GM18520 (cell line): ENCODE data around the gene PLGRKT.
"Not testable (repeated sequence)": the region's sequence is repeated elsewhere in the genome, so short reads cannot be mapped to it uniquely, and the experiment has no call there.

ENCODE experiments used
- ATAC-seq: cut with Tn5 transposase; IDR thresholded peaks from one replicate; pipeline ENCODE4 v1.9.1; 2021; ENCODE audit not compliant: unreplicated experiment

Gene PLGRKT

DNA sequence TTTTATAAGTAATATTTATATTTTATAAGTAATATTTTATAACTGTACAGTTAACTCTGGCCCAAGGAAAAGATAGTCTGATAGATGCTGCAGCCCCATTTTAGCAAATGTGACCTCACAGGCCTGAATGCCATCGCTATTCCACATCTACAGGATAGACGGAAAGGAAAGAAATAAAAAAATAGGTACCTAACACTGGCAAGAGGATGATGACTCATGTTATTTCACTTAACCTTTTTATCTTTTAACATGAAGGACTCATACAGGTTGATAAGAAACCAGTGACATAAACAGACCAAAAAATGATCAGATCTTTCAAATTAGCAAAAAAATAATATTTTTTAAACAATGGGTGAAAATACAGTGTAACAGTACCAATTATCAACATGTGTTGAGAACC lies 15.3 kb upstream of the PLGRKT start:
- ATAC-seq = no peak

DNA sequence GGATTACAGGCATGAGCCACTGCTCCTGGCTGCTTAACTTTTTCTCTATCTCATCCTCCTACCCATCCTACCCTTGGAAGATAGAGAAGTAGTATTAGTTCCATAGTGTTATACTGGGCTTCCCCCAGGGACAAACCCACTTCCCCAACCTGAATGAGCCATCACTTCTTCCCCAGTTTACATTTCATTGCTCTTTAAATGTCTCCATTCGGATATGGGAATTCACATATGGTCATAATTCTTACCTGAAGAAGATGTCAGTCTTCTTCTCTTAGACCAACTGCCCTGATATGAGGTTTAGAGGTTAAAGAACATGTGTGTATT lies 14.5 kb upstream of the PLGRKT start:
- no peak for ATAC-seq

DNA sequence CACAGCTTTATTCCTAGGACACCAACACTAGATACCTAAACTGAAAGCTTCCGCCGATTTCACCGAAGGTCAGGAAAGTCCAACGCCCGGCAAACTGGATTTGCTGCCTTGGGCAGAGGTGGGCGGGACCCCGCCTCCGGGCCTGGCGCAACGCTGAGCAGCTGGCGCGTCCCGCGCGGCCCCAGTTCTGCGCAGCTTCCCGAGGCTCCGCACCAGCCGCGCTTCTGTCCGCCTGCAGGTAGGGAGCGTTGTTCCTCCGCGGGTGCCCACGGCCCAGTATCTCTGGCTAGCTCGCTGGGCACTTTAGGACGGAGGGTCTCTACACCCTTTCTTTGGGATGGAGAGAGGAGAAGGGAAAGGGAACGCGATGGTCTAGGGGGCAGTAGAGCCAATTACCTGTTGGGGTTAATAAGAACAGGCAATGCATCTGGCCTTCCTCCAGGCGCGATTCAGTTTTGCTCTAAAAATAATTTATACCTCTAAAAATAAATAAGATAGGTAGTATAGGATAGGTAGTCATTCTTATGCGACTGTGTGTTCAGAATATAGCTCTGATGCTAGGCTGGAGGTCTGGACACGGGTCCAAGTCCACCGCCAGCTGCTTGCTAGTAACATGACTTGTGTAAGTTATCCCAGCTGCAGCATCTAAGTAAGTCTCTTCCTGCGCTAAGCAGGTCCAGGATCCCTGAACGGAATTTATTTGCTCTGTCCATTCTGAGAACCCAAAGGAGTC lies 12.8 kb upstream of the PLGRKT start, which contains the start of gene CD274:
CD274 (plus strand) TSS at position 184 of the 733 bp plus-strand sequence. CDS start 5,572 bp downstream, outside the sequence.
- ATAC-seq = peak; percentile 42

DNA sequence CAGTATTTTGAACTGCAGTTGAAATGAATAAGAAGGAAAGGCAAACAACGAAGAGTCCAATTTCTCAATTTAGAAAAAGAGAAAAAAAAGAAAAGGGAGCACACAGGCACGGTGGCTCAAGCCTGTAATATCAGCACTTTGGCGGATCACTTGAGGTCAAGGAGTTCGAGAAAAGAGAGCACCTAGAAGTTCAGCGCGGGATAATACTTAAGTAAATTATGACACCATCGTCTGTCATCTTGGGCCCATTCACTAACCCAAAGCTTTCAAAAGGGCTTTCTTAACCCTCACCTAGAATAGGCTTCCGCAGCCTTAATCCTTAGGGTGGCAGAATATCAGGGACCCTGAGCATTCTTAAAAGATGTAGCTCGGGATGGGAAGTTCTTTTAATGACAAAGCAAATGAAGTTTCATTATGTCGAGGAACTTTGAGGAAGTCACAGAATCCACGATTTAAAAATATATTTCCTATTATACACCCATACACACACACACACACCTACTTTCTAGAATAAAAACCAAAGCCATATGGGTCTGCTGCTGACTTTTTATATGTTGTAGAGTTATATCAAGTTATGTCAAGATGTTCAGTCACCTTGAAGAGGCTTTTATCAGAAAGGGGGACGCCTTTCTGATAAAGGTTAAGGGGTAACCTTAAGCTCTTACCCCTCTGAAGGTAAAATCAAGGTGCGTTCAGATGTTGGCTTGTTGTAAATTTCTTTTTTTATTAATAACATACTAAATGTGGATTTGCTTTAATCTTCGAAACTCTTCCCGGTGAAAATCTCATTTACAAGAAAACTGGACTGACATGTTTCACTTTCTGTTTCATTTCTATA lies 12.0 kb upstream of the PLGRKT start:
- no peak for ATAC-seq

DNA sequence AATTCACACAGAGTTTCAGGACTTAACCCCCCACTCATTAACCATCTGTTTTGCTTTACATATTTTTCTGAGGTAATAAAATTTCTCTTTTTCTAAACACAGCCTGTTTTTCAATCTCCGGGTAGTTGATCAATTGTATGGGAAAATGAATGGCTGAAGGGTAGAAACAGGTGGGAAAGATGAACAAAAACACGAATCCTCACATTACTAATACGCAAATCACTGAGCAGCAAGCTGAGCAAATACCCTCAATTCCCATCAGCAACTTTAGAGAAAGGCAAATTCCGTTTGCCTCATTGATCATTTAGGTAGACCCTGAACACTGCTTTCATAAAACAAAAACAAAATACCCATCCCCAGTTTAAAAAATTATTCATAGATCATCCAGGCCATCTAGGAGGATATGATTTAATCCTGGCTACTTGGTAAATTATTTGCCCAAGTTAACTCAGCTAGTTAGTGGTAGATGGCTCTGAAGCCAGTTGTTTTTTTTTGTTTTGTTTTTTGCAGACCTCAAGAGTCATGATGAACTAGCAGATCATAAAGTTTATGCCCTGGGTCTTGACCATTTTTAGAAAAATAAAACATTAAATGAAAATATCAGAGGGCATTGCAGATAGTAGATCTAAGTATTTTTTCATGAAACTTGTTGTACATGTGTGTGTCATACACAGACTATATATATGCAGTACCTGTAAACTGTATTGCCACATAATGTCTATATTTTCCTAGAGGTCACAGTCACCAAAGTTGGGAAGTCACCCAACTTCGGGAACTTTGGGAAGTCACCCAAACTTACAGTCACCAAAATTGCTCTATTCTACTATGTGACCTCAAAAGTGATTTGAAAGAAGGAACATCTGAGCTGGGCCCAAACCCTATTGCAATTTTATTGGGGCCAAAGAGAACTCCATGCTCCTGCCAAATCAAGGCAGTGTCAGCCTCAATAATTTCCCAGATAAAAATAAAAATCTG lies 11.0 kb upstream of the PLGRKT start:
- ATAC-seq = no peak

DNA sequence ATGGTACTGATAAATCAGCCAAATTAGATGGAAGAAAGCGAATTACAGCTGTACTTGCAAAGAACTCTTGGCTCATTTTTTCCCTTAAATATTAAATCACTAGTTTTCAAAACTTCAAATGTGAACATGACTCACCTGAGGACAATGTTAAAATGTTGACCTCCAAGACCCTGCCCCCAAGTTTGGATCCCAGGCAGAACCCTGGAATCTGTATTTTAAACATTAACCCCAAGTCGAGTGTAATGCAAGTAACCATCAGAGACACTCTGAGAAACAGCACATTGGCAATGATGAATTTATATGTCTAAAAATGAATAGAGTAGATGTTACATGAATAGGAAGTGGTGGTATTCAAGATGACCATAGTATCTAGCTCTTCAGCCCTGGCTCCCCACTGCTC lies 10.3 kb upstream of the PLGRKT start:
- no peak for ATAC-seq

DNA sequence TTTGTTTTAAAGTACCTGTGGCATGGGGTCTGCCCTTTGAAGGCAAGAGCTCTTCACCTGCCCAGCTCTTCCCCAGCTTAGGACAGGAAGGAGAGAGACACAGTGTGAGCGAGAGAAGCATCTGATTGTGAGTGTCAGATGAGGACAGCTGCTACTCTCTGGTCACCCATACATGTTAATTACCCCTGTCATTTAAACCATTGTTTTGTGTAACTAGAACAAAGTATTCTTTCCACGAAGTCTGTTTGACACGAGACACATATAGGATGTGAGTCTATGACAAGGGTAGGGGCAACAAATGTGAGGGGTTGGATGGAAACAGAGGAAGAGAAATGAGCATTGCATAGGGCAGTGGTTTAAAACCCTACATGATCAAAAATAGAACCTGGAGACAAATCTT lies 9.6 kb upstream of the PLGRKT start:
- no peak for ATAC-seq

DNA sequence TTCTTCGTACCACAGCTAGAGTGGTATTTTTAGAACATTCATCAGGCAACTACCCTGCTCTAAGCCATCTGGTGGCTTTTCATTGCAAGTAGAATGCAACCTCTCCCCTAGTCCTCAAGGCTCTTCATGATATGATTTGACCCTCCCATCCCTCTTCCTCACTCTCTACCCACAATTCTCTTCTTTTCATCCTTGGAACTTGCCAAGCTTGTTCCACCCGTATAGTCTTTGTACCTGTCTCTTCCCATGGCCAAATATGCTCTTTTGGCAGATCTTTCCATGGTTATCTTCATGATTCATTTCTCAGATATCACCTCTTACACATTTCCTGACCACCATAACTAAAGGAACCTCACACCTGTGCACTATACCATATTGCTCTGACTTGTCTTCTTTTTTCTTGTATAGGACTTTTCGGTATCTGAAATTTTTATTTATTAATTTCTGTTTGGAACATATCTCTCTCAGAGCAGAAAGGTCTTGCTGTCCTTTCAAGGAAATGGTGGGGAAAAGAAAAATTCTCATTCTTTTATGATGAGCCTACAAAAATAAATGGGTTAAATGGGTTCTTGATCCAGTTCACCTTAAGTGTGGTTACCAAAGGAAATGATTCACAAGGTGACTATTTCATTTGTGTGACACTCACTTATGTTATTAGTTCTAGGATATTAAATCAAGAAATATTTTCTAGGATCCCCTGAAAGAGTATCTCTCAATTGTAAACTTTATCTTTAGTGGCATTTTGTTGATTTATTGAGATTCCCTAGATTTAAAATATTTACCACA lies 8.9 kb upstream of the PLGRKT start:
- ATAC-seq = no peak

DNA sequence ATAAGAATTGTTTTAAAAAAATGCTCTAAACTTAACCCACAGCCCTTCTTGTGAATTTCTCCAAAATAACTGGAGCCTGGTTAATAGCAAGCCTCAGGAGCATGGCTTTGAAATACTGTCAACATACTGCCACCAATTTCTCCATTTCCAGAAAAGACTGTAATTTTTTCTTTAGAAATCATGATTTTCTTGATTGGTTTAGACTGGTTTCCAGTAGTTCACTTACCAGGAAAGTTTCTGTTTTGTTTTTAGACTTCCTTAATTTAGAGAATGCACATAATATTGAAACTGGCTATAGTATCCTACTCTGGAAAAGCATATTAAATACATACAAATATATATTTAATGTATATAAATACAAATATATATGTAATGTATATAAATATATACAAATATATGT lies 8.2 kb upstream of the PLGRKT start:
- ATAC-seq = no peak

DNA sequence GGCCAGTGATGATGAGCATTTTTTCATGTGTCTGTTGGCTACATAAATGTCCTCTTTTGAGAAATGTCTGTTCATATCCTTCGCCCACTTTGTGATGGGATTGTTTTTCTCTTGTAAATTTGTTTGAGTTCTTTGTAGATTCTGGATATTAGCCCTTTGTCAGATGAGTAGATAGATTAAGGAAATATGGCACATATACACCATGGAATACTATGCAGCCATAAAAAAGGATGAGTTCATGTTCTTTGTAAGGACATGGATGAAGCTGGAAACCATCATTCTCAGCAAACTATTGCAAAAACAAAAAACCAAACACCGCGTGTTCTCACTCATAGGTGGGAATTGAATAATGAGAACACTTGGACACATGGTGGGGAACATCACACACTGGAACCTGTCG lies 7.4 kb upstream of the PLGRKT start:
- ATAC-seq = not testable (repeated sequence)

DNA sequence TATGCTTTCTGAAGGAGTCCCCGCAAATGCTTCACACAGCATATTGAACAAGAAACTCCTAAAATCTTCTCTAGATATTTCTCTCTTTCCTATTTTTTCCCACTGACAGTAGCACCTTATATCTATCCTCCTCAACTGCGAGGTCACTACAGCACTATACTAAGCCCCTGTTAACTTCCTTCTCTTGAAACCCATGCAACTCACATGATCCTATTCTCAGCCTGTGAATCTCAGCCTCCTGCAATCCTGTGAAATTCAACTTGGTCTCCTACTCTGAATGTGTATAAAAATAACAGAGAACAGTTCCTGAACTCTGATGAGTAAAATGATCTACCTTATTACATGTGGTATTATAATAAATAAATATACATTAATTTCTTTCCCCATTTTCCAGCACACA lies 6.1 kb upstream of the PLGRKT start:
- no peak for ATAC-seq

DNA sequence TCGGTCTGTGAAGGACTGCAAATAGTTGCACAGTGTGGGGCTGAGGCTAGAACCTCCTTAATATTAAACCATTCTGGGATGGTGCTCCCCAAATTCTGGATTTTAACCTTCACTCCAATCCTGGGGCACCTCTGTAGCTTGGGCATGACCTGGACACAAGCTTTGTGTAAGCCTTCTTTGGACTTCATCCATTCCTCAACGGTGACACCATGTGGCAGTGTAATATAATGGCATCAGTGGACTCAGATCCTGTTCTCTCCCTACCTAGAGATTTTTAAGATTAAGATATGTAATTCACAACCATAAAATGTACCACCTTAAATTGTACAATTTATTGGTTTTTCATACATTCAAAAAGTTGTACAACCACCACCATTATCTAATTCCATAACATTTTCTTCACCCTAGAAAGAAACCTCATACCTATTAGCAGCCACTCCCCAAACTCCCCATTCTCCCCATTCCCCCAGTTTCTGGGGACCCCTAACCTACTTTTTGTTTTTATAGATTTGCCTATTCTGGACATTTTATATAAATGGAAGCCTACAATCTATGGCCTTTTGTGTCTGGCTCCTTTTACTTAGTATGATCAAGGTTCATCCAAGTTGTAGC lies 4.8 kb upstream of the PLGRKT start:
- ATAC-seq = no peak

DNA sequence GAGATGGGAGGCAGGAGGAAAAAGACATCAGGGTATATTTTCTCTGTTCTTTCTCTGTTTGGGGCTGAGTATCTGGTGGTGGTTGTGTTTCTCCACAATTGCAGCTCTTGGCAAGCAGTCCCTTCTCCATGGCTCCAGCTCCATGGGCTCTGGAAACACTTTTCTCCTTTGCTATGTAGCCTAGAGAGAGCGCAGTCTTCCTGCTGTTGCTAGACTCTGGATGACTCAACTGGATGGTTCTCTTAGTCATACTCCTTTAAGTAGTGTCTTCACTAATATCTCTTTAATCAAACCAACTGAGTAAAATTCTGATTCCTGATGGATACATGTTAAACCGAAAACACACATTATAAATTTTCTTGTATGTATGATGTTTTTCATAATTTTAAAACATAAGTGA lies 3.3 kb upstream of the PLGRKT start:
- ATAC-seq = no peak

DNA sequence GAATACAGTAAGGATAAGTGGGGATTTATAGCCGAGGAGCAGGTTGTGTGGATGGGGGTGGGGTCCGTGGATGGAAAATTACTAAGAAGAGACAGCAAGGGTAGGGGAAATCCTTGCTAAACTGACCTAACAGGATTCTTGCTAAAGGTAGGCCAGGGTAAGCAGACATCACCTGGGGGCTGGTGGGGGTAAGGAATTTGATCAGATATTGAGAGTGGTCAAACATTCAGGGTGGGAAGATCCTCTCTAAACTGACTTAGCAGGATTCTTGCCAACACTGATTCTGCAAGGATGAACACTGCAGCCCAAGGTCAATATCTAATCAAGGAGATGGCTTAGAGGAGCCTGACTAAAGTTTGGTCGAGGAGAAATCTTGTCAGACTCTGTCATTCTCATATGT lies 2.7 kb upstream of the PLGRKT start:
- ATAC-seq = no peak

DNA sequence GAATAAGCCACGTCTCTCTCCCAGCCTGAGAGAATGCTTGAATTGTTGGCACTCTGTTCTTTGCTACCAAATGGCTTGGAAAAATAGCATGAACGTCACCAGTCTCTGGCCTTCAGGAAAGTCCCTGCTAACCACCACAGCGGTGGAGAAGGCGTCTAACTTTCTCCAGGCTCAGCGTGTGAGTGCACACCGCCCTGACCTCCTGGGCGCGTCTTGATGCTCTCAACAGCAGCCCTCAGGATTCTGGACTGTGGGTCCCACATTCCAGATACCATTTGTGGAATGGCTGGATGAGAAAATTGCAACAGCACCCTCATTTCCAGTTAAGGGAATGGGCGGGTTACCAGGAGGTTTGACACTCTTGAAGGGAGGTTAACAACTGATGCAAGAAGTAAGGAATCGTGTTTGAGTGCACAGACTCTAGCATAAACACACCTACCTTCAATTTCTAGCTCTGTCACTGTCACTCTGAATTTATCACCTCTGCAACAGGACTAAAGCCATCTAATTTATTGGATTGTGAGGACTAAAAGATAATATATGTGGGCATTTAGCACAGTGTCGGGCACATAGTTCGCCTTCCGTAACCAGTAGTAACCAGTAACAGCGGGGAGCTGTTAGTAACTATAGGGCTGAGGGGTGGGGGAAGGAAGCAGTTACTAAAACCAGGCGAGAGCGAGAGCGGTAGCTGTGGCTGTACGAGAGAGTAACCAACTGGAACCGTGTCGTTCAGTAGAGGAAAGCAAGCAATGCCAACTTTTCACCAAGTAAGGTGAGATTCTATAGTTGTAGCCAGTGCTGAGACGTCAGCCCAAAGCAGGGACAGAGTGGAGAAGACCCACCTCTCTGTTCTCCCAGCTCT lies 807 bp upstream of the PLGRKT start:
- ATAC-seq = peak; percentile 37

DNA sequence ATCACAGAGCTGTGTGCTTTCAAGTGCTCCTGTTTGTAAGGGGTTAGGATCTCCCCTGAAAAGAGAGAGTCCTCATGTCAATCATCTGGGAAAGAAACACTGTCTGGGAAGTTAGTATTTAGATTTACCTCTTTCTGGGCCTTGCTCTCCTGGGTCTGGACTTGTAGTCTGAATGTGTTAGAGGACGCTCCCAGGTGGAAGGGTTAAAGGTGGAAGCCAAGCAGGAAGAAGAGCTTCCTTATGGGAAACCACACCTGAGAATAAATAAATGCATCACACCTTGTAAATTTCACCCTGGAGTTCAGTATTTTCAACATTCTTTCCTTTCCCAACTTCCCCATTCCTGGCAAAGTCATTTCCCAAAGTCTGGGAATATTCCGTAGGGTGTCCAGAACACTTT lies 1.3 kb downstream of the PLGRKT start:
- no peak for ATAC-seq

DNA sequence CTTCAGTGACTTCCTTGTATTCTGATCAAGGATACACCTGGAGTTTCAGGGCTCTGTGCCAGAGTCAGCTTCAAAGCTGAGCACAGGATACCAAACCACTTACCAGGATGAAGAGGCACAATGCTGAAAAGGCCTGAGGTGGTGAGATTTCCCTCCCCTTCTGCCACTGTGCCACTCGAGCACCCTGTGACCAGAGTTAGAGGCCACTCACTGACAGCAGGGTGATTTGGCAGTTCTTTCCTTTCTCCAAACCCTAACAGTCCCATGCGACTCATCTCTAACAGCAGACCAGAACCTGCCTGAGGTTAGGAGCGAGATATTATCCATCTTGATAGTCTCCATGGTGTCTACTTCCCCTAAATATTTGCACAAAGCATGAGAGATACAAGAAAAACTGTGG lies 1.8 kb downstream of the PLGRKT start:
- ATAC-seq = no peak

DNA sequence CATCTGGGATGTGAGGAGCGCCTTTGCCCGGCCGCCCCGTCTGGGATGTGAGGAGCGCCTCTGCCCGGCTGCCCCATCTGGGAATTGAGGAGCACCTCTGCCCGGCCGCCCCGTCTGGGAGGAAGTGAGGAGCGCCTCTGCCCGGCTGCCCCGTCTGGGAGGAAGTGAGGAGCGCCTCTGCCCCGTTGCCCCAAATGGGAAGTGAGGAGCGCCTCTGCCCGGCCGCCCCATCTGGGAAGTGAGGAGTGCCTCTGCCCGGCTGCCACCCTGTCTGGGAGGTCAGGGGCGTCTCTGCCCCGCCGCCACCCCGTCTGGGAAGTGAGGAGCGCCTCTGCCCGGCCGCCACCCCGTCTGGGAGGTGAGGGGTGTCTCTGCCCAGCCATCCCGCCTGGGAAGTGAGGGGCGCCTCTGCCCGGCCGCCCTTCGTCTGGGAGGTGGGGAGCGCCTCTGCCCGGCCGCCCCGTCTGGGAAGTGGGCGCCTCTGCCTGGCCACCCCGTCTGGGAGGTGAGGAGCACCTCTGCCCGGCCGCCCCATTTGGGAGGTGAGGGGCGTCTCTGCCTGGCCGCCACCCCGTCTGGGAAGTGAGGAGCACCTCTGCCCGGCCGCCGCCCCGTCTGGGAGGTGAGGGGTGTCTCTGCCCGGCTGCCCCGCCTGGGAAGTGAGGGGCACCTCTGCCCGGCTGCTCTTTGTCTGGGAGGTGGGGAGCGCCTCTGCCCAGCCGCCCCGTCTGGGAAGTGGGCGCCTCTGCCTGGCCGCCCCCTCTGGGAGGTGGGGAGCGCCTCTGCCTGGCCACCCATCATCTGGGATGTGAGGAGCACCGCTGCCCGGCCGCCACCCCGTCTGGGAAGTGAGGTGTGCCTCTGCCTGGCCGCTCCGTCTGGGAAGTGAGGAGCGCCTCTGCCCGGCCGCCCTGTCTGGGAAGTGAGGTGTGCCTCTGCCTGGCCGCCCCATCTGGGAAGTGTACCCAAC lies 3.6 kb downstream of the PLGRKT start:
- ATAC-seq = not testable (repeated sequence)
